Gastrocnemius medialis (tissue), 4 donors: ENCODE results near the gene GAP43. TPM values are rescaled to one million over a fixed set of nuclear protein-coding genes. Genes with fewer than 3 reads are reported as not detected.

Experiments
- ATAC-seq, 2 donors: fragments of 150-250 bp; one replicate each; pipeline ENCODE4 v1.9.1; 2016
- DNase-seq, 2 donors: peaks; one replicate each; pipeline ENCODE4 v3.0.0-alpha.2; 2019
- H3K27ac ChIP-seq, 4 donors: fragments of 200-600 bp; sonication (generic); 1 replicate in 1 of 4; 2 replicates in 3 of 4; pipeline ENCODE4 v1.5.1; 2016 to 2018; ENCODE audit warnings: mild to moderate bottlenecking in 2 of 4, moderate library complexity in 1 of 4
- H3K27me3 ChIP-seq, 3 donors: fragments of 200-600 bp; sonication (generic) in 2 of 3; 1 replicate in 1 of 3; 2 replicates in 2 of 3; pipeline versions ENCODE4 v1.5.1 to v1.6.0; 2016 to 2019; ENCODE audit warnings: mild to moderate bottlenecking in 1 of 3, moderate library complexity in 1 of 3
- H3K36me3 ChIP-seq, 2 donors: fragments of 200-600 bp; sonication (generic) in 1 of 2; one replicate each; pipeline ENCODE4 v1.5.1; 2017 to 2018
- H3K4me1 ChIP-seq, 2 donors: fragments of 200-600 bp; sonication (generic) in 1 of 2; one replicate each; pipeline ENCODE4 v1.5.1; 2016 to 2017; ENCODE audit warnings: mild to moderate bottlenecking in 2 of 2
- H3K4me3 ChIP-seq, 4 donors: fragments of 200-600 bp; sonication (generic) in 3 of 4; 1 replicate in 1 of 4; 2 replicates in 3 of 4; pipeline ENCODE4 v1.5.1; 2016 to 2019; ENCODE audit warnings: mild to moderate bottlenecking in 2 of 4
- H3K9me3 ChIP-seq, 3 donors: fragments of 200-600 bp; sonication (generic) in 2 of 3; 1 replicate in 1 of 3; 2 replicates in 2 of 3; pipeline ENCODE4 v1.5.1; 2016 to 2019
- POLR2A ChIP-seq, 2 donors: fragments of 450-650 bp; IDR thresholded peaks; one replicate each; pipeline ENCODE4 v1.6.1; 2017; ENCODE audit warnings: antibody characterized with exemption in 2 of 2, mild to moderate bottlenecking in 2 of 2, moderate library complexity in 2 of 2
- in situ Hi-C, 4 donors: fragments of 200-750 bp; cut with MboI; loops; one replicate each; pipeline versions ENCODE4 v1.15.0 to v1.8.0; 2017; ENCODE audit warnings: low sequenced_read_pairs in 4 of 4
- intact Hi-C: fragments of 100-400 bp; cut with DNase I; formaldehyde crosslinking; loops from one replicate; pipeline ENCODE4 v1.15.1; 2023; ENCODE audit warnings: low total_unique reads
- total RNA-seq, 4 donors: library from RNA; depleted of rRNA; stranded (reverse); fragments of >200 nt; gene quantifications; one replicate each; pipeline versions ENCODE4 v1.1.0 to v1.2.3, GENCODE V29; 2016
- TF ChIP-seq, protein P1 (sequence below), 5 experiments: fragments of 450-650 bp in 3 of 5; fragments of 200-600 bp in 2 of 5; sonication (generic) in 2 of 5; IDR thresholded peaks in 4 of 5; conservative IDR thresholded peaks in 1 of 5; 1 replicate in 4 of 5; 2 replicates in 1 of 5; pipeline ENCODE4 v1.5.1; 2016 to 2019; ENCODE audit warnings: antibody characterized with exemption in 5 of 5, mild to moderate bottlenecking in 3 of 5, moderate library complexity in 3 of 5

The GAP43 gene
- total RNA-seq, 4 donors from 2014 or later = 0.20 TPM; not detected in 3

DNA sequence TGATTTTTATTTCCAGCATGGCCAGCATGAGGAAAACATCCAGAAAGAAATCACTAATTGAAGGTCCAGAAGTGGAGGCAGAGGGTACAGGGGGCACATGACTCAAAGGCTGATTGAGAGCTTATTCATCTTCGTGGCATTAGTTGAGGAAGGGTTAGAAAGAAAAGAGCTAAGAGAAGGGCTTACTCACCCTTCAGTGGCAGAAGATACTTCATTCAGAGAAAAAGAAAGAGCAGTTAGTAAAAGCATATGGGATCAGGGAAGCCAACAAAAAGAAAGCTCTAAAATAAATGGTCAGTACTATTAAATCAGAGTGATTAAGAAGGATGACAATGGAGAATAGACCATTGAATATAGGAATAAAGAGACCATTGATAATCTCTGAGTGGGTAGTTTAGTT, 25.2 kb downstream of the GAP43 start:
- H3K4me1 ChIP-seq = peaks cover 6 to 9% of the 10 kb centered on the region in 2 donors
- ATAC-seq (no peak), DNase-seq (no peak)
- in situ Hi-C loops (no loop called here), intact Hi-C loops (no loop called here)
- no peaks in the 10 kb centered on the region for H3K27me3 ChIP-seq
- H3K9me3 ChIP-seq = no peaks in the 10 kb centered on the region
- no peak for TF ChIP-seq POLR2A (IDR thresholded peaks at IDR 0.05)
- TF ChIP-seq, protein P1, sequence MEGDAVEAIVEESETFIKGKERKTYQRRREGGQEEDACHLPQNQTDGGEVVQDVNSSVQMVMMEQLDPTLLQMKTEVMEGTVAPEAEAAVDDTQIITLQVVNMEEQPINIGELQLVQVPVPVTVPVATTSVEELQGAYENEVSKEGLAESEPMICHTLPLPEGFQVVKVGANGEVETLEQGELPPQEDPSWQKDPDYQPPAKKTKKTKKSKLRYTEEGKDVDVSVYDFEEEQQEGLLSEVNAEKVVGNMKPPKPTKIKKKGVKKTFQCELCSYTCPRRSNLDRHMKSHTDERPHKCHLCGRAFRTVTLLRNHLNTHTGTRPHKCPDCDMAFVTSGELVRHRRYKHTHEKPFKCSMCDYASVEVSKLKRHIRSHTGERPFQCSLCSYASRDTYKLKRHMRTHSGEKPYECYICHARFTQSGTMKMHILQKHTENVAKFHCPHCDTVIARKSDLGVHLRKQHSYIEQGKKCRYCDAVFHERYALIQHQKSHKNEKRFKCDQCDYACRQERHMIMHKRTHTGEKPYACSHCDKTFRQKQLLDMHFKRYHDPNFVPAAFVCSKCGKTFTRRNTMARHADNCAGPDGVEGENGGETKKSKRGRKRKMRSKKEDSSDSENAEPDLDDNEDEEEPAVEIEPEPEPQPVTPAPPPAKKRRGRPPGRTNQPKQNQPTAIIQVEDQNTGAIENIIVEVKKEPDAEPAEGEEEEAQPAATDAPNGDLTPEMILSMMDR (IDR thresholded peaks at IDR 0.05 in 4 of 5, conservative IDR thresholded peaks at IDR 0.05 in 1 of 5) = no peak
- no peaks in the 10 kb centered on the region for H3K36me3 ChIP-seq
- no peak overlapping the region for H3K4me3 ChIP-seq
- no peak overlapping the region for H3K27ac ChIP-seq

DNA sequence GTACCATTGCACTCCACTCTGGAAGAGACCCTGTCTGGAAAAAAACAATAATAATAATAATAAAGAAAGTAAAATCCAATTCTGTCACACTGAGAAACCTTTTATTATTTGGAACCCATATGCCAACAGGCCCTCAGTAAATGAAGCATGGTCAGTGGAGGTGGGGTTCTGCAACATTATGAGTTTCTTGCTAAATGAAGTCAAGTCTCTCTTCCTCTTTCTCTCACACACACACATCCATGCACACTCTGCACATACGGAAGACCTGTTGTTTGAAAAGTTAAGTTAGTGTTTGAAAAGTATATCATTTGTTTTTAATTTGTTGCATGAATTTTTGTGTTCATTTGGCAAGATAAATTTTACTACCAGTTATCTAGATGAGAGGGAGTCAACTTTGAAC, 27.8 kb downstream of the GAP43 start:
- peaks cover 4 to 7% of the 10 kb centered on the region in 2 donors for H3K4me1 ChIP-seq
- ATAC-seq (no peak), DNase-seq (no peak)
- no peaks in the 10 kb centered on the region for H3K36me3 ChIP-seq
- no peaks in the 10 kb centered on the region for H3K9me3 ChIP-seq
- intact Hi-C loops (loop anchor here (10.0 kb wide), 1 partner anchor 134 kb away; no protein-coding TSS in a partner anchor), in situ Hi-C loops (no loop called here)
- no peaks in the 10 kb centered on the region for H3K27me3 ChIP-seq
- no peak overlapping the region for H3K4me3 ChIP-seq
- TF ChIP-seq, protein P1 (IDR thresholded peaks at IDR 0.05 in 4 of 5, conservative IDR thresholded peaks at IDR 0.05 in 1 of 5) = no peak
- H3K27ac ChIP-seq = no peak overlapping the region

DNA sequence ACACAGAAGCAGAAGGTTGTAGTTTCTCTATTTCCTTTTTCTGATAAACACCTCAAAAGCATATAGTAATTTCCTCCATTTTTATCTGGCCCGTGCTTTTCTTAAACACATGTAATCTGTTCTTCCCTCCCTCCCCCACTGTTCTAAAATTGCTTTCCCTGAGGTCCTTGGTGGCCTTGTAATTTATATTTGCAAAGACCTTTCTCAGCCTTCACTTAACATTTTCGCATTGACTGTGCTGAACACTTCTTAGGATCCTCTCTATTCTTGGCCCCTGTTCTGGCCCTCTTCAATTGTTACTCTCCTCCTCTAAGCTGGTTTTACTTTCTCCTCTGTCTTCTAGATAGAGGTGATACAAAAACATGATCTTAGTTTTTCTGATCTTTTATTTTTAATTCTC, 28.3 kb downstream of the GAP43 start:
- Histone ChIP-seq H3K36me3 (no peaks in the 10 kb centered on the region), H3K4me1 (peaks cover 0 to 2% of the 10 kb centered on the region in 2 donors), H3K4me3 (no peak overlapping the region), H3K27me3 (no peaks in the 10 kb centered on the region), H3K27ac (no peak overlapping the region), H3K9me3 (no peaks in the 10 kb centered on the region)
- DNase-seq (no peak), ATAC-seq (no peak)
- in situ Hi-C loops = no loop called here
- TF ChIP-seq POLR2A (IDR thresholded peaks at IDR 0.05) = no peak
- TF ChIP-seq, protein P1 (IDR thresholded peaks at IDR 0.05 in 4 of 5, conservative IDR thresholded peaks at IDR 0.05 in 1 of 5) = no peak
- intact Hi-C loops = loop anchor here (10.0 kb wide), 1 partner anchor 133 kb away; no protein-coding TSS in a partner anchor

DNA sequence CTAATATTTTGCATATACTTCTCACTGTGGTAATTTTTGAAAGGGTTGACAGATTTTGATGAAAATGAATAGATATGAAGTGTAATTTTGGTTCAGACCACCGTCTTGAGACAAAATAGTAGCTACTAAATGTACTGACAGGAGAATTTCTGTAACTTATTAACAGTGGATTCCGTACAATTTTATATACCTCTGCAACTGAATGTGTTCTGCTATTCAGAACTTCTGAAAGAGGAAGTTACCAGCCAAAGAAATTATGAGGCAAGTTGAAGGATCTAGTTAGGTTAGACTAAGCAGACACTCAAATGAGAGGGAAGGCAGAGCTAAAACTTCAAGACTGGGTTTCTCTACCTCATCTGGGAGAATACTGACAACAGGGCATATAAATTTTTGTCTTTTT, 29.4 kb downstream of the GAP43 start:
- intact Hi-C loops (loop anchor here (10.0 kb wide), 1 partner anchor 132 kb away; no protein-coding TSS in a partner anchor), in situ Hi-C loops (no loop called here)
- Histone ChIP-seq H3K4me3 (no peak overlapping the region), H3K36me3 (no peaks in the 10 kb centered on the region), H3K27ac (no peak overlapping the region), H3K4me1 (peaks cover under 1 to 3% of the 10 kb centered on the region in 2 donors), H3K27me3 (no peaks in the 10 kb centered on the region), H3K9me3 (no peaks in the 10 kb centered on the region)
- no peak for DNase-seq
- TF ChIP-seq, protein P1 (IDR thresholded peaks at IDR 0.05 in 4 of 5, conservative IDR thresholded peaks at IDR 0.05 in 1 of 5) = no peak
- no peak for TF ChIP-seq POLR2A (IDR thresholded peaks at IDR 0.05)
- no peak for ATAC-seq

DNA sequence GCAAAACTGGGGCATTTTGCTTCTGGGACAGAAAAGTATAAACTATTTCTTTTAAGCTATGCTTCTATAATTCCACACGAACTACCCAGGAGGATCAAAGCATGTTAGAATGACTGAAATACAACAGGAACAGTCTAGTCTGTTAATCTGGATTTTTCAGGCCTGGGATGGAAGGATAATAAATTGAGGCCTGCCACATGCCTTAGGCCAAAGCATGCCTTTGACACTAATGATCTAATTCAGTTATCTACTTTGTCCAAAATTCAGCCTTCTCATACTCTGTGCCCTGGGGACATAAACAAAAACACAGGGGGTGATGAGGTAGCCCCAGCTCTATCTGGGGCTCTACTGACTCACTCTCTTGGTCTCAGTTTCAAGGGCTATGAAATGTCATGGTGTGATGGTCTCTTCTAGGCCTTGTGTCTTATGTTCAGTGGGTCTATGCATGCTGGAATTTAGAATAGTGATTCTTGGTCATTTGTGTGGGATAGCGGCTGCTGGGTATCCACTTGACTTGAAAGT, 32.5 kb downstream of the GAP43 start:
- Histone ChIP-seq H3K27me3 (no peaks in the 10 kb centered on the region), H3K9me3 (no peaks in the 10 kb centered on the region), H3K4me1 (peaks cover 7 to 17% of the 10 kb centered on the region in 2 donors), H3K4me3 (no peak overlapping the region), H3K27ac (no peak overlapping the region), H3K36me3 (no peaks in the 10 kb centered on the region)
- no peak for ATAC-seq
- in situ Hi-C loops (no loop called here), intact Hi-C loops (loop anchor here (10.0 kb wide), 1 partner anchor 129 kb away; no protein-coding TSS in a partner anchor)
- DNase-seq = no peak
- TF ChIP-seq, protein P1 (IDR thresholded peaks at IDR 0.05 in 4 of 5, conservative IDR thresholded peaks at IDR 0.05 in 1 of 5) = no peak
- no peak for TF ChIP-seq POLR2A (IDR thresholded peaks at IDR 0.05)
